ENCODE results near the gene KLHL3. TPM values are rescaled to one million over a fixed set of nuclear protein-coding genes. Genes with fewer than 3 reads are reported as not detected.

KLHL3 gene
- total and polyA plus RNA-seq, 8 donors = 1.8 to 6.6 (median 3.1) TPM

DNA sequence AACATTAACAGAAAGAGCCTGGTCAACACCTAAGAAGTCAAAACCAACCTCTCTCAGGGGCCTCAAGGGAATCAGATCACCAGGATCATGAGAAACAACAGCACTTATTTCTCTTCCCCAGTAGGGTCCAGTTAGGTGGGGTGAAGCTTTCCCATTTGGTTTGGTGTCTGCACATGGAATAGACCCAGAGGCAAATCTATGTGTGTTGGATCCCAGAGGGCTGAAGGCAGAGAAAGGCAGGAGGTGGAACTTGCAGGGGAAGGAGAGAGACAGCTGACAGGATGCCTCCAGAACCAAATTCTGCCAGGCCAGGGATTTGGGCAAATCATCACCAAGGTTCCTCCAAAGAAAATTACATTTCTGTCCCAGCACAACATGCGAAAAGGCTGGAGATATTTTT lies 132.0 kb downstream of the KLHL3 start:
- Histone ChIP-seq H3K27ac (no peak overlapping the region), H3K9me3 (no peaks in the 10 kb centered on the region), H3K27me3 (peaks cover 0 to 1% (median under 1%) of the 10 kb centered on the region in 4 donors), H3K36me3 (no peaks in the 10 kb centered on the region), H3K4me3 (no peak overlapping the region), H3K4me1 (no peaks in the 10 kb centered on the region)
- 78 to 86% methylated on average over 1 of the region's 1 CpG for WGBS, 2 donors
- FAIRE-seq (no peak), DNase-seq (no peak), ATAC-seq (no peak)
- intact Hi-C loops (cut with DNase I) = no loop called here
- no peak for TF ChIP-seq CTCF (IDR thresholded peaks at IDR 0.05)

GRCh38 chr5:137603356-137603755 lies 132.5 kb downstream of the KLHL3 start:
- intact Hi-C loops (cut with DNase I) = no loop called here
- FAIRE-seq (no peak), ATAC-seq (no peak), DNase-seq (no peak)
- Histone ChIP-seq H3K4me3 (no peak overlapping the region), H3K27me3 (peaks cover 0 to 6% (median 0%) of the 10 kb centered on the region in 4 donors), H3K9me3 (no peaks in the 10 kb centered on the region), H3K27ac (no peak overlapping the region), H3K36me3 (no peaks in the 10 kb centered on the region), H3K4me1 (no peaks in the 10 kb centered on the region)
- WGBS, 2 donors = 89 to 92% methylated on average over 6 of the region's 6 CpGs
- no peak for TF ChIP-seq CTCF (IDR thresholded peaks at IDR 0.05)

GRCh38 chr5:137602721-137603273 lies 133.1 kb downstream of the KLHL3 start:
- H3K4me1 ChIP-seq = no peaks in the 10 kb centered on the region
- TF ChIP-seq CTCF (IDR thresholded peaks at IDR 0.05) = no peak
- no peaks in the 10 kb centered on the region for H3K9me3 ChIP-seq
- no peaks in the 10 kb centered on the region for H3K36me3 ChIP-seq
- intact Hi-C loops (cut with DNase I) = no loop called here
- 93% methylated on average over 3 of the region's 3 CpGs for WGBS, 2 donors
- DNase-seq (no peak), FAIRE-seq (no peak), ATAC-seq (no peak)
- peaks cover 0 to 8% (median 0%) of the 10 kb centered on the region in 4 donors for H3K27me3 ChIP-seq
- no peak overlapping the region for H3K27ac ChIP-seq
- H3K4me3 ChIP-seq = no peak overlapping the region

DNA sequence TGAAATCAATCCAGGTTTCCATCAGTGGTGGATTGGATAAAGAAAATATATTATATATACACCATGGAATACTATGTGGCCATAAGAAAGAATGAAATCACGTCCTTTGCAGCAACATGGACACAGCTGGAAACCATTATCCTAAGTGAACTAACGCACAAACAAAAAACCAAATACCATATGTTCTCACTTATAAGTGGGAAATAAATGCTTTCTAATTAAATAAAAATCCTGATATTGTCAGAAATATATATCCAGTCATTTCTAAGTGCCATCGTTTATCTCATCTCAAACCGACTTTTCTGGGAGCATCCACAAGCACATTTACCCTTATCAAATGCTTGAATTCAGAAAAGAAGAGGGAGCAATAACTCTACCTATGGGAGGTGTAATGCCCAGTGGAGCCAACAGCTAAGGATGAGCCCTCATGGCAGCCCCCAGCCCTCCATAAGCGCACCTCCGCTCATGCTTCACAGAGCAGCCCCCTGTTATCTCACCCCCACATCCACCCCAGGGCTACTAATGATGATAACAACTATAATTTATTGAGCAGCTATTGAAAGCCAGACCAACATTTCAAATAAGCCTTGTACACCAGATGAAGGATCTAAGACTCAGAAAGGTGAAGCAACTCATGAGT lies 135.0 kb downstream of the KLHL3 start:
- H3K36me3 ChIP-seq = no peaks in the 10 kb centered on the region
- H3K27ac ChIP-seq = no peak overlapping the region
- DNase-seq (no peak), FAIRE-seq (no peak), ATAC-seq (no peak)
- TF ChIP-seq CTCF (IDR thresholded peaks at IDR 0.05) = no peak
- intact Hi-C loops (cut with DNase I) = no loop called here
- H3K4me1 ChIP-seq = no peaks in the 10 kb centered on the region
- H3K27me3 ChIP-seq = peaks cover 0 to 8% (median 0%) of the 10 kb centered on the region in 4 donors
- no peak overlapping the region for H3K4me3 ChIP-seq
- WGBS, 2 donors = 81 to 85% methylated on average over 6 of the region's 6 CpGs
- H3K9me3 ChIP-seq = no peaks in the 10 kb centered on the region

DNA sequence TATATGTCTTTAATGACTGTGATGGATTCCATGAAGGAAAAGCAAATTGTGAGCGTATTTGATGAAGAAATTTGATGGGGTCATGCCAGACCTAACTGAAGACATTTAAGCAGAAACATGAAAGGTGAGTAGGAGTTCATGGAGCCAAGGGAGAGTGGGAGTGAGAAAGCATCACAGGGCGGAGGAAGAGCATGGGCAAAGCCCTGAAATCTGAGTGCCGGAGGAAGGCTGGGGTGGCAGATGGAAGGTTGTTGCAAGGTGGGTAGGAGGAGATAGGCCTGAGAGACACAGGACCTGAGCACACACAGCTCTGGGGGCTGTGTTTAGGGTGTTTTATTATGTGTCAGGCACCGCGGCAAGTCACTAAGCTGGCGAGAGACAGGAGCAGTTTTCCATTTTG lies 136.4 kb downstream of the KLHL3 start:
- FAIRE-seq = no peak
- no peak overlapping the region for H3K27ac ChIP-seq
- no peaks in the 10 kb centered on the region for H3K9me3 ChIP-seq
- TF ChIP-seq CTCF (IDR thresholded peaks at IDR 0.05) = no peak
- WGBS, 2 donors = 79 to 85% methylated on average over 6 of the region's 6 CpGs
- no peaks in the 10 kb centered on the region for H3K36me3 ChIP-seq
- no peak for ATAC-seq
- no peak overlapping the region for H3K4me3 ChIP-seq
- no peak for DNase-seq
- intact Hi-C loops (cut with DNase I) = no loop called here
- peaks cover 0 to 8% (median 0%) of the 10 kb centered on the region in 4 donors for H3K27me3 ChIP-seq
- H3K4me1 ChIP-seq = no peaks in the 10 kb centered on the region
